Measurements from ENCODE around the gene ARHGEF16. TPM values are rescaled to one million over a fixed set of nuclear protein-coding genes. Genes with fewer than 3 reads are reported as not detected.

ARHGEF16 gene
- total RNA-seq, 4 donors from 2014 or later, result 0.42 to 0.98 (median 0.69) TPM

DNA sequence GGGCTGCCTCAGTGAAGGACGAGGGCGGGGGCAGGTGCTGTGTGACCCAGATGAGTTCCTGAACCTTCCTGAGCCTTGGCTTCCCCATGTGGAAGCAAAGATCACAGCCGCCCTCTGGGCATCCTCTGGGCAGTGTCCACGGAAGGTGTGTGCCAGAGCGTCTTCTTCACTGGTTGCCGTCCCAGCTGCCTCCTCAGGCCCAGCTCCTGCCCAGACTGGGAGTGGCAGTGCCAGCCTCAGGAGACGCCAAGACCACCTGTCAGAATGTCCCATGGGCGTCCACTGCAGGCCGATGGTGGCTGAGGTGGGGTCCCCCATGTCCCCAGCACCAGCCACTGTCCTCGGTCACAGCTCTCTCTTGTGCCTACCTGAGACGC is 10.2 kb downstream of the ARHGEF16 start:
- H3K27me3 ChIP-seq, result peaks cover 0 to 50% (median 0%) of the 10 kb centered on the region in 4 donors
- no peak overlapping the region for H3K4me3 ChIP-seq
- H3K9me3 ChIP-seq, result no peaks in the 10 kb centered on the region
- intact Hi-C loops (cut with DNase I), result no loop called here
- H3K36me3 ChIP-seq, result no peaks in the 10 kb centered on the region
- H3K27ac ChIP-seq (replicated peaks in 1 of 4), result no peak overlapping the region
- no peak for DNase-seq (ENCODE audit: extremely low spot score)
- no peaks in the 10 kb centered on the region for H3K4me1 ChIP-seq
- TF ChIP-seq EP300 (IDR thresholded peaks at IDR 0.05) (no peak), POLR2A (IDR thresholded peaks at IDR 0.05; ENCODE audit: low read depth) (no peak), POLR2AphosphoS5 (IDR thresholded peaks at IDR 0.05) (no peak)
- TF ChIP-seq, protein P1, sequence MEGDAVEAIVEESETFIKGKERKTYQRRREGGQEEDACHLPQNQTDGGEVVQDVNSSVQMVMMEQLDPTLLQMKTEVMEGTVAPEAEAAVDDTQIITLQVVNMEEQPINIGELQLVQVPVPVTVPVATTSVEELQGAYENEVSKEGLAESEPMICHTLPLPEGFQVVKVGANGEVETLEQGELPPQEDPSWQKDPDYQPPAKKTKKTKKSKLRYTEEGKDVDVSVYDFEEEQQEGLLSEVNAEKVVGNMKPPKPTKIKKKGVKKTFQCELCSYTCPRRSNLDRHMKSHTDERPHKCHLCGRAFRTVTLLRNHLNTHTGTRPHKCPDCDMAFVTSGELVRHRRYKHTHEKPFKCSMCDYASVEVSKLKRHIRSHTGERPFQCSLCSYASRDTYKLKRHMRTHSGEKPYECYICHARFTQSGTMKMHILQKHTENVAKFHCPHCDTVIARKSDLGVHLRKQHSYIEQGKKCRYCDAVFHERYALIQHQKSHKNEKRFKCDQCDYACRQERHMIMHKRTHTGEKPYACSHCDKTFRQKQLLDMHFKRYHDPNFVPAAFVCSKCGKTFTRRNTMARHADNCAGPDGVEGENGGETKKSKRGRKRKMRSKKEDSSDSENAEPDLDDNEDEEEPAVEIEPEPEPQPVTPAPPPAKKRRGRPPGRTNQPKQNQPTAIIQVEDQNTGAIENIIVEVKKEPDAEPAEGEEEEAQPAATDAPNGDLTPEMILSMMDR (IDR thresholded peaks at IDR 0.05), result no peak
- WGBS, result 90% methylated on average over 11 of the region's 11 CpGs

DNA sequence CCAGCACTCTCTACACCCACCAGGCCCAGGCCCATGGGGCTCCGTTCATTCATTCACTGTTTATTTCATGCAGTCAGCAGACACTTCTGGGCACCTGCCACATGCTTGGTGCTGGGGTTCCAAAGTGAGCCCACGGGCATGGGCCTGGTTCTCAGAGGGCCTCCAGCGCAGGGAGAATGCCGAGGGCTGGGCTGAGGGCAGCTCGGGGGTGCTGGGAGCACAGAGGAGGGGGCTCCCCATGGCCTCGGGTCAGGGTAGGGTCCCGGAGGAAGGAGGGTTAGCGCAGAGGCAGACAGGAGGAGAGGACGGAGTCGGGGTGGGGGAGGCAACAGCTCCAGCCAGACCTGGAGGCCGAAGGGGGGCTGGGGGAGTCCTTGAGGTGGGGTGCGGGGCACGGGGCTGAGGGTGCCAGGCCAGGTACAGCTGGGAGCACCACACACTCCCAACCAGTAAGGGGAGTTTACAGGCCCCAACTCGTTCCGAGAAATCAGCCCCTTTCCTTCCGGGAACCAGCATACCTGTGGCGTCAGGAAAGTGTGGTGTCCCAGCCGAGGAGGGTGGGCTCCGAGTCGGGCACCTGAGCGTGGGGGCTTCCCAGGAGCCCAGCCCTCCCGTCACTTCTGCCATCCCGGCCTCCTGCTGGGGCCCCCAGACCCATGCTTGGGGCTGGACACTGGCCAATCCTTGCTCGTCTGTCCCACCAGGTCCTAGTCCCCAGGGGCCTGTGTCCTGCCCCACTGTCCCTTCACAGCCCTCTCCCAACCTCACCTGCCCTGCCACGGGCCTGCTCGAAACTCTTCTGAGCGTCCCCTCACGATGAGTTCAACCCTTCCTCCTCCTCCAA is 10.8 kb downstream of the ARHGEF16 start:
- intact Hi-C loops (cut with DNase I), result no loop called here
- DNase-seq (ENCODE audit: extremely low spot score), result no peak
- WGBS, result 83% methylated on average over 26 of the region's 28 CpGs
- Histone ChIP-seq H3K9me3 (no peaks in the 10 kb centered on the region), H3K27me3 (peaks cover 0 to 54% (median 0%) of the 10 kb centered on the region in 4 donors), H3K4me3 (no peak overlapping the region), H3K4me1 (no peaks in the 10 kb centered on the region), H3K36me3 (no peaks in the 10 kb centered on the region), H3K27ac (replicated peaks in 1 of 4) (no peak overlapping the region)
- TF ChIP-seq, protein P1 (IDR thresholded peaks at IDR 0.05), result no peak
- TF ChIP-seq EP300 (IDR thresholded peaks at IDR 0.05) (no peak), POLR2AphosphoS5 (IDR thresholded peaks at IDR 0.05) (no peak), POLR2A (IDR thresholded peaks at IDR 0.05; ENCODE audit: low read depth) (no peak)

DNA sequence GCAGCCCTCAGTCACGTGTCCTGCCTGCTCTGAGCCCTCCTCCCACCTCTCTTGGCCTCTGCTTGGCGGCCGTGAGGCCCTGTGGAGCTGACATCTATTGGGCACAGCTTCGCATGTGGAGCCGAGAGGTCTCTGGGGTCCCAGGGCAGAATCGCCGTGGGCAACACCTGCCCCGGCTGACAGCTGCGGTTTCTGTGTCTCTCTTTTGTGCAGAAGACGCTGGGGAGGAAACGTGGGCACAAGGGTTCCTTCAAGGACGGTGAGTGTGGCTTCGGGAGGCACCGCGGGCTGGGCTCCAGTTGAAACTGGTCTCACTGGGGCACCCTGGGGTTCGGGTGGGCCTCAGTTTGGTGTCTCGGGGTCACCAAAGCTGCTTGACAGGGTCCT is 11.5 kb downstream of the ARHGEF16 start:
- Histone ChIP-seq H3K9me3 (no peaks in the 10 kb centered on the region), H3K27ac (replicated peaks in 1 of 4) (no peak overlapping the region), H3K4me1 (no peaks in the 10 kb centered on the region), H3K36me3 (no peaks in the 10 kb centered on the region), H3K4me3 (no peak overlapping the region), H3K27me3 (peaks cover 0 to 60% (median 0%) of the 10 kb centered on the region in 4 donors)
- no peak for DNase-seq (ENCODE audit: extremely low spot score)
- TF ChIP-seq, protein P1 (IDR thresholded peaks at IDR 0.05), result no peak
- TF ChIP-seq POLR2AphosphoS5 (IDR thresholded peaks at IDR 0.05), result no peak
- TF ChIP-seq EP300 (IDR thresholded peaks at IDR 0.05), result no peak
- no peak for TF ChIP-seq POLR2A (IDR thresholded peaks at IDR 0.05; ENCODE audit: low read depth)
- WGBS, result 87% methylated on average over 15 of the region's 17 CpGs
- intact Hi-C loops (cut with DNase I), result no loop called here

DNA sequence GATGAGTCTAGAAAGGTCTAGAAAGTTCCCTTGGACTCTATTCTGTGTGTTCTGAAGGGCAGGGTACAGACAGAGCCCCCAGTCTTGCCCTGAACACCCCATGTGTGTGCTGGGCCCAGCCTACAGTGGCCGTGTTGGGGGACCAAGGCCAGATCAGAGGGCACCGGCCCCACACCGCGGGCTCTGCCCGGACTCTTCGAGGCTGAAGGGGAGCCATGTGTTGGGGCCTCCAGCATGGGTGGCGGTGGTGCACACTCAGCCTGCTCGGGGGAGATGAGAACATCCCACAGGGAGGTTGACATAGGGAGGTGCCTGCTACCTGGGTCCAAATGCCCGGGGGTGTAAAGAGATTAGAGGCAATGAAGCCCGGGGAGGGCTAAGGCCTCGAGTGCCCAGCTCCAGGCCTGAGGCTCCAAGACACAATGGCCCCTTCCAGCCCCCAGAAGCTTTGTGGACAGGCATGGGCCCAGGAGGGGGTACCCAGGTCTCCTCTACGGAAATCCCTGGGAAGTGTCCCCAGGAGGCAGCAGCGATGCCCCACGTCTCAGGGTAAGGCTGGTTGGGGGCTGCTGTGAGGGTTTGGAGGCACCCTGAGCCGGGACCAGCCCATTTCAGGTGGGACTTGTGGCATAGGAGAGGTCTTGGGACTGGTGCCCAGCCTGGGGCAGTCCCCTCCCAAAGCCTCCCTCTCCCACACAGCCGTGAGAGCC is 12.1 kb downstream of the ARHGEF16 start:
- DNase-seq (ENCODE audit: extremely low spot score), result no peak
- peaks cover 0 to 66% (median 0%) of the 10 kb centered on the region in 4 donors for H3K27me3 ChIP-seq
- H3K4me1 ChIP-seq, result peaks cover 4 to 5% (median 5%) of the 10 kb centered on the region in 4 donors
- TF ChIP-seq EP300 (IDR thresholded peaks at IDR 0.05) (no peak), POLR2A (IDR thresholded peaks at IDR 0.05; ENCODE audit: low read depth) (no peak), POLR2AphosphoS5 (IDR thresholded peaks at IDR 0.05) (no peak)
- TF ChIP-seq, protein P1 (IDR thresholded peaks at IDR 0.05), result no peak
- 90% methylated on average over 6 of the region's 16 CpGs for WGBS
- no peaks in the 10 kb centered on the region for H3K36me3 ChIP-seq
- no peak overlapping the region for H3K4me3 ChIP-seq
- no peak overlapping the region for H3K27ac ChIP-seq (replicated peaks in 1 of 4)
- no peaks in the 10 kb centered on the region for H3K9me3 ChIP-seq
- intact Hi-C loops (cut with DNase I), result no loop called here
